ENCODE data around the gene RPAP3.

Gene RPAP3

DNA sequence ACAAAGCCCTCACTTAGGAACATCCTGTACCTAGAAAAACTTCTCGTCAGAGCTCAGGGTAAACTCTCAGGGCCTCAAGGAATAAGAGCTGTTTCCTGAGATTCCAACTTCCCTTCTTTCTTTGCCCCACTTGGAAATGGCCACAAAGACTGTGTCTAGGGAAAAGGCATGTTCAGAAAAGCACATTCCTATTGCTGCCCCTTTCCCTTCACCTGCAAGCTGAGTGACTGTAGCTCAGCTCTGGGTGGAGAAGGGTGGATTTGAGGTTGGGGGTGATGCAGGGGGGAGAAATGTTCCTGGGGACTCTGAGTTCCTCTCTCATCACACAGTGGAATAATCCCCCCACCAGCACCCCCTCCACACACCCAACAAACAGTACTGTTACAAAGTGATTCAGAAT lies 12.7 kb upstream of the RPAP3 start:
- DNase-seq (ENCODE audit: low read depth in 3 of 3): no peak

DNA sequence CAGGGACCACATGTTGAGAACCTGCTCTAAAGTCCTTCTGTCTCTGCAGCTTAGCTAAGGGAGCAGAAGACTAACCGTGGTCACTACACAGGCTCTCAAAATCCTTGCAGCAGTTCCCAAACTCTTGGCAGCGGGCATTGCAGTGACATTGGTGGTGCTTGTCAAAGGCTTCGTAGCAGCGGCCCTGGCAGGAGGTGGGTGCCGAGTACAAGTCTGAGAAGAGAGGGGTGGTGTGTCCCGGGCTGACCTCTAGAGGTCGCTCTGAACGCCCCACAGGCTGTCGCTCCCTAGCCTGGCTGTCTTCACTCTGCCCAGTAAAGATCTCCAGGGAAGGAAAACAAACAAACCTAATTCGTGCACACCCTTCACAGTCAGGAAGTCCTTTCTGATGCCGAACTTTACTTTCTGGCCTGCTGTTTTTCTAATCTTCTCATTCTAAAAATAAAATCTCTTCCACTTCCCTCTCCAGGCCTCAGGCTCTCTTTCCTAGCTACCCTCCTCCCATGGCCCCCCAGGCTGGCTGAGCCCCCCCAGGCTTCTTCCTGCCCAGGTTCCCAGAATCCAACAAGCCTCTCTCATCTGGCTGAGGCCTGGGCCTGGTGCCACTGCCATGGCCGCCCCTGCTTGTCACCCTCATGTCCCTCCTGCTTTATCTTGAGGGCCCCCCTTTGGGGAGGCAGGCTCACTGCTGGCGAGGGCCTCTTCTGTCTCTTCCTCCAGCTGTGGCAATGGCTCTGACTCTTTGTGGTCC lies 11.8 kb upstream of the RPAP3 start:
- DNase-seq (ENCODE audit: low read depth in 3 of 3): peak; percentile 32 to 40 (median 33)

DNA sequence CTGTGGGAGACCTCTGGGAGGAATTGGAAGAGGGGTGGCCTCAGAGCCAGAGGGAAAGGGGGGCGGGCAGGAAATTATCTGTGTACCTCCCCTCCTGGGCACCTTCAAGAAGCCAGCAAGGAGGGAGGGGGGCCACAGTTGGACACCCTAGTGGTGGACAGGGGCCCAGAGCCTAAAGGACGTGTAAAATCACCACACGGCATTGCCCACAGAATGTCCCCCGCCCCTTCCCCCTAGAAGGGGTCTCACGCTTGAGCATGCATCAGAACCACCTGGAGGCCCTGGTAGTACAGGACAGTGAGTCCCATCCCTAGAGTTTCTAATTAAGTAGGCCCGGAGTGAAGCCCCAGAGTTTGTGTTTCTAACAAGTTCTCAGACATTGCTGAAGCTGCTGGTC lies 11.2 kb upstream of the RPAP3 start:
- no peak for DNase-seq (ENCODE audit: low read depth in 3 of 3)

DNA sequence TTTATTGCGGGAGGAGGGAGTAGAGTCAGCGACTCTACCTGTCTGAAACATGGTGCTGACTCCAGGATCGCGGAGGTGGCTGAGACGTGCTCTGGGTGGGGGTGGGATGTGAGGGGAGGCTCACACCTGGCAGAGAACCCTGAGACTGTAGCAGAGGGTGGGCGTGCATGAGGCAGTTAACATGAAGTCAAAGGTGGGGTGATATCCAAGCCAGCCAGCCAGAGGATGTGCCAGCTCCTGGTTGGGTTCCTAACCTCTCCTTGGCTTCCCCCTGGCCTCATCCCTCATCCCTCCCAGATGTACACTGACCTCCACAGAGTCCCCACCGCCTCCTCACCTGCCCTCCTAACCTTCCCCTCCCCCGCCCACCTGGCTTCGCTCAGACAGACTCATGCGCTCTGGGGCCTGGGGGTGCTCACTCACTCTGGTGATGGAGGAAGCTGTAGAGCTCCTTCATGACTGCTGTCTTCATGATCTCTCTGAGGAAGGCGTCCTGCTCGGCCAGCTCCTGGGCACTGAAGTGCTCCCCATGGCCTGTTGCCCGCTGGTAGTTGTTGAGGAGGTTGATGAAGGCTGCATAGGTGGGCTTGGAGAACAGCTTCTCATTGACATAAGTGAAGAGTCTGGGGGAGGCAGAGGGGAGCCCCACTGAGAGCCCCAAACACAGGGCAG lies 10.2 kb upstream of the RPAP3 start:
- DNase-seq (ENCODE audit: low read depth in 3 of 3): no peak

DNA sequence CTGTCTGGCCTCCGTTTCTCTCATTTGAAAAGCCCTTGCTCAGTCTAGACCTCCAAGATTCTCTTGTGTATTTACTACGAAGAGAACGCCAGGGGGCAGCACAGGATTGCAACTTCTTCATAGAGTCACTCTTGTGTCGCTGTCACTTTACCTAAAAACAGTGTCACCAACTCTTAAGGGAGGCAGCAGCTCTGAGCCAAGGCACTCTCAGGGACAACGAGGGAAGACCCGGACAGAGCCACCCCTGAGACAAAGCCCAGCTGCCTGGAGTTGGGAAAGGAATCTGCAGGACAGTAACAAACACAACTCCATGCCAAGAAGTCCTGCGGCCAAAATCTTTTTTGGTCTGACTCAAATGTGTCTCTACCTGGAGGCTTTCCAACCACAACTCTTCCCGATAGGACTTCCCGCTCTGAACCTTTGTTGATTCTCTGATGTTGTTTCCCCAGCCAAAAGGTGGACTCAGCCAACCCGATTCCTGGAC lies 9.6 kb upstream of the RPAP3 start:
- DNase-seq (ENCODE audit: low read depth in 3 of 3): peak; percentile 52 to 74 (median 55)

DNA sequence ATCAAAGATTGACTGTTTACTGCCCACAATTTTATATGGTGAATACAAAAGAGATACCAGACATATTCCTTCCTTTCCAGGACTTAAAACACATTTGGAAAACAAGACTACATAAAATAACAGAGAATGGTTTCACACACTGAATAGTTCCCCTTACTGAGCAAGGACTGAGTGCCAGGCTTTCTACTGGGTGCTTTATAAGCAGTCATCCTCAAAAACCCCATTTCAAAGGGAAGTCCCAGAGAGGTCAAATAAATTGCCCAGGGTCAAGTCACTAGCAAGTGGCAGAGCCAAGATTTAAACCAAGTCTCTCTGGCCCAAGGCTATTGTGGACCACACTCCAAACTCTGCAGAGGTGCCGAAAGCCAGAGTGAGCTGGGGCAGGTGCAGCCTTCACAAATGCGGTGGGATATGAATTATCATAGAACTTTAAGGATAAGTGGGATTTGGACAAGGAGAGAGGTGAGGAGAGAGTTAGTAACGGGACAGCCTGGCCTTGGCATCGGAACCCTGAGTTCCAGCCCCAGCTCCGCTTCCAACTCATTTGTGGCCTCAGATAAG lies 9.1 kb upstream of the RPAP3 start:
- DNase-seq (ENCODE audit: low read depth in 3 of 3): no peak

DNA sequence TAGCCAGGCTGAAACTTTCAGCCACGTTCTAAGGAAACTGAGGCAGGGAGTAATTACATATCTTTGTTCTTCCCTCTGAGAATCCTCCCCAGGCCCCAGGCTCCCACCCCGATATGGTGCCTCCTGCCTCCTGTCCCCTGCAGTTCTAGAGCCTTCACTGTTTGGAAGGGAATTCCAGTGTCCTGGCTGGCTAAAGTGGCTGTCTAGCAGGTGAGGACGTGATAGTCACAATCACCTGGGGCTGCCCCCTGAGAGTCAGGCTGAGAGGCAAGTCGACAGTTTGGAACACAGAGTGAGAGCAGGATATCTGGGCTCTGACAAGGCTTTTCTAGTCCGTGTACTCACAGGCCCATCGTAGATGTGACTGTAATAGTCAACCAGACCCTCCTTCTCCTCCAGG lies 6.3 kb upstream of the RPAP3 start:
- no peak for DNase-seq (ENCODE audit: low read depth in 3 of 3)

DNA sequence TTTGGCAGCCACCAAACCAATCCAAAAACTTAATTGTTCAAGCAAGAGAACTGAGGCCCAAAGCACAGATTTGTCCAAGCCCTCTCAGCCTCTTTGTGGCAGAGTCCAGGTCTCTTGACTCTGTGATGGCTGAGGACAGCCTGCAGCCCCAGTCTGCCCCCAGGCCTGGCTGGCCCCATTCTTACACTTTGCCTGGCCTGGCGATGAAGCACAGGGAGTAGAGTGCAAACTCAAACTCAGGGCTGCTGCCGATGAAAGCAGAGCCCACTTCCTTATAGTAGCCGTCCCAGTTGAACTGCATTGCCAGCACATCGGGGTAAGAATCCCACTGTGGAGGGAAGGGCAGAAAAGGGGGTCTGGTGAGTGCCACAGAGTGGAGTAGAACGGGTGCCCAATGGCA lies 5.6 kb upstream of the RPAP3 start:
- no peak for DNase-seq (ENCODE audit: low read depth in 3 of 3)

DNA sequence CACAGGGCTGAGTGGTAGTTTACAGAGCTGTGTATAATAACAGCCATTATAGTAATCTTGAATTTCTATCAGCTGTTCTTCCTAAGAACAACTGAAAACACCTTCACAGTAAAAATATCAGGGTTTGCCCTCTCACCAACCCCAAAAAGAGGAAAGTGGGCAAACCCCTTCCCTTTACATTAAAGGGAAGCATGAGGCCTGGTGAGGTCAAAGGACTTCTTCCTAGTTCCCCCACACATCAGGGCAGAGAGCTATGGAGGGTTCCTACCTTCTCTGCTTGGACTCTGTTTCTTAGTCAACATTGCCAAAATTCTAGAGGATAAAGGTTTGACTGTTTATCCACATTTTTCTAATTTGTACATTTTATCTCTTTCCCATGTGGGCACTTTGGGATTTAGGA lies 4.4 kb upstream of the RPAP3 start:
- DNase-seq (ENCODE audit: low read depth in 3 of 3): no peak

DNA sequence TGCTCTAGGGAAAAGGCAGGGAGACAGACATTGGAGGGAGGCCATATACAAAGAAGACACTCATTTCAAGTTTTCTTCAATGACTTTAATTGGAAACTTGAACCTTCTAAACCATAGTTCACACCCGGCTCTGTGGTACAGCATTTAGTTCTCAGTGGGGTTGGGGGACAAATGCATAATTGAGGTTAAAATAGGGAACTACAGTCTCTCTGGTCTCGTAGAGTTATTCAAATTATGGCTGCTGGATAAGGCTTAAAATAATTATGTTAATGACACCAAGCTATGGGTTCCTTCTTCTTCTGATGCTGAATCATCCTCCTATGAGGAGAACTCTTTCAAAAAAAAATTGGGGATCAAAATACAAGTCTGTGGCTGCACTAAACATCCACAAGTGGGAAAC lies 3.8 kb upstream of the RPAP3 start:
- DNase-seq (ENCODE audit: low read depth in 3 of 3): no peak

DNA sequence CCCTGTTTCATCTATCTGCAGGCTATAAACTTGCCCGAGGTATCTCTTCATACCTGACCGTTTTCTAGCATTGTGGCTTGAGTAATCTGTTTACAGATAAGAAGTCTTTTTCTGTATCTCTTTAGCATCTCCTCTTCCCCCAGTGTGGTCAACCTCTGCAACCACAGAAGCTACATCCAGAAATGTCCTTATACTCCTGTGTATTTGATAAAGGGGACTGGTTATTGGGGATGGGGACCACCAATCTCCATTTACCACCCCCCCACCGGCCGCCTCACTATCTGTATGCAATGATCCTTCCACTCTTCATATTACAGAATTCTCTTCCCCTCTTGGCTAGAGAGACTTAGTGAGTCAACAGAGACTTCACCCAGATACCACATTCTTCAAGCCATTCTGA lies 3.4 kb upstream of the RPAP3 start:
- no peak for DNase-seq (ENCODE audit: low read depth in 3 of 3)

DNA sequence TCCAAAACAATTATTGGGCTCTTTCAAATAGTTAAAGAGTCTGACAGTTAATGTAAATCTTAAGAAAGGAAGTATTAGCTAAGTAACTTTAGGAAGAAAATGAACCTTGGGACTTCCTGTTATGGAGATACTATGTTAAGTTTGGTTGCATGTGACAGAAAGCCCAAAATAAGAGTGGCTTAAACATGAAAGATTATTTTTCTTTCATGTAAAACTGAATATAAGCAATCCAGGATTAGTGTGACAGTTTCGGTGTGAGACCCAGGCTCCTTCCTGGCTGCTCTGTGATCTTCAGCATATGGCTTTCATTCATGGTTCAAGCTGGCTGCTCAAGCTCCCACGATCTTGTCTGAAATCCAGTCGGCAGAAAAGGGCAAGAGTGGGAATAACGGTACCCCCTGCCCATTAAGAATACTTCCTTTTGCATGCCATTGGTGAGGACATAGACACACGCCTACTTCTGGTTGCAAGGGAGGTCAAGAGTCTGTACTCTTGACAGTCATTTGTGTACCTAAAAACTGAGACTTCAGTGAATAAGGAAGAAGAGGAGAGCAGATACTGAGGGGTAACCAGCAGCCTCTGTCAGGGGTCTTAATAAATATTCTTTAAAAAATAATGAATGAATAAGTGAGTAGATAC lies 2.2 kb upstream of the RPAP3 start:
- DNase-seq (ENCODE audit: low read depth in 3 of 3): no peak

DNA sequence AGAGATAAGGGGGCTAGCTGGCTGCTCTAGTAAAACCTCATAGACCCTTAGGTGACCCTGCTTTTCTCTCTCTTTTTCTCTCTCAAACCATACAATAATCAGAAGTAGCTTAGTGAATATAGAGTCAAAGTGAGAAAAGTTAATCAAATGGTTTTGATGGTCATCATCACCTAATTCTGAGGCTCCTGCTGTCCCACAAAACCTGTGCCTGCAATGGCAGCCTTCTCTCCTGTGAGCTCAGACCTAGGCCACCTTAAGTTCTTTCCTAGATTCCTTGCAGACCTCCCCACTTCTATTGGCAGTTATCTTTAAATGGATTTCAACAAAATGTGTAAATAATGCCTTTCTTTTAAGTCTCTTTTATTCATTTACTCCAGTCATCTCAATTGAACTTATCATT lies 1.5 kb upstream of the RPAP3 start:
- no peak for DNase-seq (ENCODE audit: low read depth in 3 of 3)

DNA sequence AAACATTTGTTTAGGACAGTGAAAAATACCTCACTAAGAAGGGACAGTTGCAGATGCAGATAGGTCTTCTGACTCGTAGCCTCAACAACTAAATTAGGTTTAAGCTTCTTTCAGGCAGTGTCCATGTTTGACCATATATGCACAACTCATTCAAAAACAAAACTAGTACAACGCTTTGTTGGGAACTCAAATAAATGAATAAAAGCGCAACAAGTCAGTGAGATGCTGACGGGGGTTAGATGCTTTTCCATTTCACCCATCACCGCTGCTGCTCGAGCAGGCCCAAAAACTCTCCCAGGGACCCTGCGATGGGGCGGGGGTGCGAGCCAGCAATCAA lies 633 bp downstream of the RPAP3 start:
- DNase-seq (ENCODE audit: low read depth in 3 of 3): no peak

DNA sequence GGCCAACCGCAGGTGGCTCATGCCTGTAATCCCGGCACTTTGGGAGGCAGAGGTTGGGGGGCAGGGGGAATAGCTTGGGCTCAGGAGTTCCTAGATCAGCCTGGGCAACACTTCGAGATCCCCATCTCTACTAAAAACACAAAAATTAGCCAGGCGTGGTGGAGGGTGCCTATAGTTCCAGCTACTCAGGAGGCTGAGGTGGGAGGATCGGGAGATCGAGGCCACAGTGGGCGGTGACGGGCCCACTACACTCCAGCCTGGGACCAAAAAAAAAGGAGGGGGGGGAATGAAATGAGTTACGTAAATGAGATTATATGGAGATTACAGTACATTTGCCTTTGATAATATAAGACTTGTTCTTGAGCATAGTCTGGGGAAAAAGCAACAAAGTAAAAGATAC lies 1.1 kb downstream of the RPAP3 start:
- DNase-seq (ENCODE audit: low read depth in 3 of 3): no peak

DNA sequence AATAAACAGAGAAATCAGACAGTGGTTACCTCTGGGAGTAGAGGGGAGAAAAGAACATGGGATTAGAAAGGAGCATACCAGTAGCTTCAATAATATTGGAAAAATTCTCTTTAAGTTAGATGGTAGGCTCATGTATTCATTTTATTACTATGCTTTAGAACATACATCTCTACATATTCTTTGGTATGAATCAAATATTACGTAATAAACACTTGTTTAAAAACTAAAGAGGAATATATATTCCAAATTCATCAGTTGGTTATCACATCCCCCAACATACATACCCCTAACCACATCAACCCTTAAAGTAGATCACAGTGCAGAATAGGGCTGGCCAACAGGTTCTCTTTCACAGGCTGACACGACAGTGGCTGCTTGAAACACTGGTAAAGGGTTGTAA lies 5.6 kb downstream of the RPAP3 start:
- no peak for DNase-seq (ENCODE audit: low read depth in 3 of 3)

DNA sequence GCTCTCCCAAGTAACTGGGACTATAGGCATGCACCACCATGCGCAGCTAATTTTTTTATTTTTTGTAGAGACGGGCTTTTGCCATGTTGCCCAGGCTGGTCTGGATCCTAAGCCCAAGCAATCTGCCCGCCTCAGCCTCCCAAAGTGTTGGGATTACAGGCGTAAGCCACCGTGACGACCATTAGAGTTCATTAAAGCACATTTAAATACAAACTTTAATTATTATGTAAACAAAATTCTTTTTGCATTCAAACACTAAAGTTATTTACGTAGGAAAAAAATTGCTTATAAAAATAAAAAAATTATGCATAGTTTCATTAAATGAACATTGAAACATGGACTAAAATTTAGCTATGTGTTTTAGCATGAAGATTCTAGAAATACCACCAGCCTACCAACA lies 7.2 kb downstream of the RPAP3 start:
- no peak for DNase-seq (ENCODE audit: low read depth in 3 of 3)

DNA sequence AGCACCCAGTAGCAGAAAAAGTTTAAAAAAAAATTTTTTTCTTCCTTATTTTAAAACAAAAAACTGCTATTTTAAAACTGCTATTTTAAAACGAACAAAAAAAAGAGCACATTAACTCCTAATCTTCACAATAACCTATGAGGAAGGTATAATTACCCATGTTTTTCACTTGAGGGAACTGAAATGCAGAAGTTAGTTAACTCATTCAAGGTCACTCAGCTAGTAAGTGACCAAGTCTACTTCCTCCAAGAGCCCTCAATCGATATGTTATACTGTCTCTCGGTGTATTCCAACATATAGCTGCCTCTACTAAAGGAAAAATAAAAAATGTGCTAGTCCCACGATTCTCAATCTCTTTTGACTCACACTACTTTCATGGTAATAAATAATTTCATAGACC lies 7.8 kb downstream of the RPAP3 start:
- DNase-seq (ENCODE audit: low read depth in 3 of 3): no peak

DNA sequence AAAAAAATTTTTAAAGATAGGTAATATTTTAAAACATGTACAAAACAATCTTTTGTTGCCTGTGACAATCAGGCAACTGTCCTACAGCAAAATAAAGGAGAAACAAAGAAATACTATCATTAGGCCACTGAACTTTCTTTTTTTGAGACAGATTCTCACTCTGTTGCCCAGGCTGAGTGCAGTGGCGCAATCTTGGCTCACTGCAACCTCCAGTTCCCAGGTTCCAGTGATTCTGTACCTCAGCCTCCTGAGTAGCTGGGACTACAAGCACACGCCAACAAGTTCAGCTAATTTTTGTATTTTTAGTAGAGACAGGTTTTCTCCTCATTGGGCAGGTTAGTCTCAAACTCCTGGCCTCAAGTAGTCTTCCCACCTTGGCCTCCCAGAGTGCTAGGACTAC lies 16.6 kb downstream of the RPAP3 start:
- DNase-seq (ENCODE audit: low read depth in 3 of 3): no peak

DNA sequence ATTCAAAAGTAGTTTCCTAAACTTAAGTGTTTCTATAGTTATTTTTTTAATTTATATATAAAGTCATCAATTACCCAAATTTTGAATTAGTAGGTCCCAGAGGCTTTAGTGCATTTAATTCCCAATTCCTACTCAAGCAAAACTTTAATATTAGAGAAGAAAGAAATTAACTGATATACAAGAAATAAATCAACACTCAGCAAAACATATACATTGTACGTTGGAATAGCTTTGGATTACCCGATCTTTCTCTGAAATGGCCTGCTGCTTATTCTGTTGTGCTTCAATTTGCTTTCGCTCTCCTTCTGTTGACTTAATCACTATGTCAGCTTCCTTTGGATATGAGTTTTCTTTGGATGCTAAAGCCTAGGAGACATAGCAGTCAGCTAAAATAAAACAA lies 18.2 kb downstream of the RPAP3 start:
- no peak for DNase-seq (ENCODE audit: low read depth in 3 of 3)

DNA sequence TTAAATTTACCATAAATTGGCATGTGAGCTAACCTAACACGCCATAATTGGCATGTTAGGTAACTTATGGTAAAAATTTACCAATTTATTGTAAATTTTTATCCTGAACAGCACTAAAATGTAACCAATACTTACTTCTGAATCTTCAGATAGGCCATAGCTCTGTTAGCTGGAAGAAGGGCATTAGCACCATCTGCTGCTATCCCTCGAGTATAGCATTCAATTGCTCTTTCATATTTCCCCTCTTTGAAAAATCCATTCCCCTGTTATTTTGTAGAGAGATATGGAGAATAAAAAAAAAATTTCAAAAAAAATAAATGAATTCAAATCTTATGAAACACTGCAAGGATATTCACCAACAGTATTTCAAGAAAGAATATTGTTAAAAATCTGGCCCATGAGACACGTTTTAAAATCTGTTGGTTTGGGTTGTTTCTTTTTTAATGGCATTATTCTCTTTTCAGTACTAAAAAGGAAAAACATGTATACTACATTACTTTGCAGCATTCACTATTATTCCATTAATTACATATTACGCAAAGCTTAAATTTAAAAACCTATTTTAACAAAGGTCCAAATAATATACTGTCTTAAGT lies 19.1 kb downstream of the RPAP3 start:
- DNase-seq (ENCODE audit: low read depth in 3 of 3): no peak

DNA sequence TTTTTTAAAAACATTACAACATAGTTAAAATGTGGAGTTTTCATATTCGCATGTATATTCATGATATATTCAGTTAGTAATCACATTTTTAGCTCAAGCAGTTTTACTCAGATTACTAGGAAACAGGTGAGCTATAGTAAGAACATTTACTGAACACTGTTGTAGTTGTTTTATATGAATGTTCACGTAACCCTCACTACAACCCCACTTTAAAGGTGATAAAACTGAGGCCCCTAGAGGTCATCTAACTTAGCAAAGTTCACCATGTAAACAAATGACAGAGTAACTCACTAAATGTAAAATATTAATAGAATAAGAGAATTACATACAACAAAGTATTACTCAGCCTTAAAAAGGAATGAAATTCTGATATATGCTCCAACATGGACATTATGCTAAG lies 26.0 kb downstream of the RPAP3 start:
- no peak for DNase-seq (ENCODE audit: low read depth in 3 of 3)

DNA sequence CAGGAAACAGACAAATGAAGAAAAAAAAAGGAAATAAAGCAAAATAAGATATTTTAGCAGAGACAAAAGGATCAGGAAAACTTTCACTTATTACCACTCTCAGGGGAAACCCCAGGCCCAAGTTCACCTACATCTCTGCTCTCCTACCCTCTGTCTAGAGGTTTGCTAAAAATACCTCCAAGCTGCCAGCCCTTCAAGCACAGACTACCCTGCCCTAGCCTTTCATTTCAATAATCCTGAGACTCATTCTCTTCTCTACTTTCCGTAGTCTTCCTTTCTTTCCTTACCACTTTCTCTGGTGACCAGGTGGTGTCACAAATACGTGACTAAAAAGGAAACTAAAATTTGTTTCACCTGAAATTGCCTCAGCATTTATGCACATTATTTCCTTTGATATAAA lies 33.8 kb downstream of the RPAP3 start:
- DNase-seq (ENCODE audit: low read depth in 3 of 3): no peak
